ENCODE results near the gene FAM228B.
"Not testable (repeated sequence)": the region's sequence is repeated elsewhere in the genome, so short reads cannot be mapped to it uniquely, and the experiment has no call there.

The FAM228B gene

GRCh38 chr2:24123195-24123921 lies at the start of gene FAM228B, which contains the start of gene PFN4:
TSS of gene FAM228B (plus strand) at chr2:24123469. CDS start at chr2:24124362, 893 bp downstream.
TSS of gene PFN4 (minus strand) at chr2:24123334. CDS start at chr2:24122535, 799 bp downstream.
- DNase-seq: peak; percentile 23

- DNase-seq: no peak
These were observed 49.5 kb upstream of the FAM228B start for GRCh38 chr2:24073816-24074215.

DNA sequence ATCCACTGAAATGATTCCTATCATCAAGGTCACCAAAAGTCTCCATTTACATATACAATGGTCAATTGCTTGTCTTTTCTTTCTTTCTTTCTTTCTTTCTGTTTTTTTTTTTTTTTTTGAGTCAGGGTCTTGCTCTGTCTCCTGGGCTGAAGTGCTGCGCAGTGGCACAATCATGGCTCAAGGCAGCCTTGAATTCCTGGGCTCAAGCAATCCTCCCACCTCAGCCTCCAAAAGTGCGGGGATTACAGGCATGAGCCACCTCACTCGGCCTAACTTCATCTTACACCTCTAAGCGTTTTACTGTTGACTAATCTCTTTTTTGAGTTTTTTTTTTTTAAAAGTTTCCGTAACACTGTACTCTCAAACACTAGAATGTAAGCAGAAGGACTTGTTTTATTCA lies 48.0 kb upstream of the FAM228B start:
- DNase-seq: no peak

GRCh38 chr2:24075915-24076848 lies 47.1 kb upstream of the FAM228B start, which contains the start of gene SF3B6:
TSS of gene SF3B6 (minus strand) at chr2:24076326. CDS start at chr2:24076229, 97 bp downstream.
- peak; percentile 100 for DNase-seq

DNA sequence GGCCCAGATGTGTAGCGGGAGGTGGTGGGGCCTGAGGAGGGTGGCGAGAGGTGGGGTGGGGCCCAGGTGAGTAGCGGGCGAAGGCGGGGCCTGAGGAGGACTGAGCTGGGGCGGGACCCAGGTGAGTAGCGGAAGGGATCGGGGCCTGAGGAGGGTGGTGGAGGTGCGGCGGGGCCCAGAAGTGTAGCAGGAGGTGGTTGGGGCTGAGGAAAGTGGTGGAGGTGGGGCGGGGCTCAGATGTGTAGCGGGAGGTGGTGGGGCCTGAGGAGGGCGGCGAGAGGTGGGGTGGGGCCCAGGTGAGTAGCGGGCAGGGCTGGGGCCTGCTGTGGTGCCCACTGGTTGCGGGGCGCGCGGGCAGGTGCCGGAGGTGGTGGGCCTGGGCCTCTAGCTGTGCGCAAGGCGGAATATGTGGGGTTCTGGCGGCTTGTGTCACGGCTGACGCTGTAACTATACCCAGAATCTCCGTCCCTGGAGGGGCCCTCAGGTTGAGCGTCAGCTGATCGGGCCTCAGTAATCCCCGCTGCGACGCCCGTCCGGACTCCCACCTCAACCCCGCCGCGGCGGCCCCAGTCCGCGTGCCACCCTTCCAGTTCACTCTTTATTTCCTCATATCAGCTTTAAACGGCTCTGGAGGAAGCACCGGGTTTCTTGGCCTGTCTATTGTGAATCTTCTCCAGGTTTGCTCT lies 46.3 kb upstream of the FAM228B start:
- DNase-seq: no peak

GRCh38 chr2:24077535-24077877 lies 45.8 kb upstream of the FAM228B start:
- no peak for DNase-seq

DNA sequence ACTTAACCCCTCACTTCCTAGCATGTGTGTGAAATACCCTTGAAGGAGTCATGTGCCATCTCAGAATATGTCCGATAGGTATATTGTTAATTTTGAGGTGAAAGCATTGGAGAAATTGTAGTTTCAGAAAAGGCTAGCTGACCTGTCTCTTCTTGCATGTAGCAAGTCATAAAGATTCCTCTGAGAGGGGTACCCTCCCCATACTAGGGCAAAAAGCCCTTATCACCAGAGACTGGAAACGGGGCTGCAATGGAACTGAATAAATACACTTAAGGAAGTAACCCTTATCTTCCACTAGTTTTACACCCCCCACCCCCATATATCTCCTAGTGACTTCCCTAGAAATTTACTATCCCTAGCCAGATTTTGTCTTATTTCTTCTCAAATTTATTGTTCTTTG lies 45.4 kb upstream of the FAM228B start:
- DNase-seq: no peak

- no peak for DNase-seq
These were observed 42.6 kb upstream of the FAM228B start for GRCh38 chr2:24080701-24081100.

GRCh38 chr2:24082787-24083566 lies 40.3 kb upstream of the FAM228B start:
- no peak for DNase-seq

GRCh38 chr2:24083567-24084385 lies 39.5 kb upstream of the FAM228B start:
- DNase-seq: peak; percentile 8

- peak; percentile 74 for DNase-seq
These were observed 38.7 kb upstream of the FAM228B start, which contains the start of gene TP53I3 for GRCh38 chr2:24084386-24085199. TSS of gene TP53I3 (minus strand) at chr2:24084834. CDS start at chr2:24084326, 508 bp downstream.

- no peak for DNase-seq
These were observed 38.1 kb upstream of the FAM228B start for GRCh38 chr2:24085200-24085489.

DNA sequence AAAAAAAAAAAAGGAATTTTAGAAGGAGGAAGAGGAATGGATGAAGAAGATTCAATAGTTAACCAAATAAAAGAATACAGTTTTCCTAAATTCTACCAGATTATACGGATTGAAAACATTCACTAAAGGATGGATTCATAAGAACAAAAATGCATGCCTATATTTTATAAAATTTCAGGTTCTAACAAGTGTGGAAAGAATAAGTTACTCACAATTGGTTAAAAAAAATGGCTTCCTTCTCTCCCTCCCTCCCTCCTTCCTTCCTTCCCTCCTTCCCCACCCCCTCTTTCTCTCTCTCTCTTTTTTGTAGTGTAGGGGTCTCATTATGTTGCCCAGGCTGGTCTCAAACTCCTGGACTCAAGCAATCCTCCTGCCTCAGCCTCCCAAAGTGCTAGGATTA lies 37.0 kb upstream of the FAM228B start:
- DNase-seq: no peak

DNA sequence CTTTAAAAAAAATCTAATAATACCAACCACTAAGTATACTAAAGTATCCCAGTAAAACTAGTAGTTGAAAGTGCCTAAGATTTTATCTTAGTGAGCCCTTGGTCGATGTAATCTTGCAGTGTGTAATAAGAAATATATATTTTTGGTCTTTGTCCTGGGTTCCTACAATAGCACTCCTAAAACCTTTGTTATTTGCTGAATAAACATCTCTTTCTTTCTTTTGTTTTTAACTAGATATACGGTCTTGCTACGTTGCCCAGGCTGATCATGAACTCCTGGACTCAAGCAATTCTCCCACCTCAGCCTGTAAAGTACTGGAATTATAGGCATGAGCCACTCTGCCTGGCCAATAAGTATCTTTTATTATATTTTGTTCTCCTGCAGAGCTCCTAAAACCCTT lies 36.2 kb upstream of the FAM228B start:
- DNase-seq: no peak

GRCh38 chr2:24088821-24089359 lies 34.4 kb upstream of the FAM228B start:
- DNase-seq: no peak

DNA sequence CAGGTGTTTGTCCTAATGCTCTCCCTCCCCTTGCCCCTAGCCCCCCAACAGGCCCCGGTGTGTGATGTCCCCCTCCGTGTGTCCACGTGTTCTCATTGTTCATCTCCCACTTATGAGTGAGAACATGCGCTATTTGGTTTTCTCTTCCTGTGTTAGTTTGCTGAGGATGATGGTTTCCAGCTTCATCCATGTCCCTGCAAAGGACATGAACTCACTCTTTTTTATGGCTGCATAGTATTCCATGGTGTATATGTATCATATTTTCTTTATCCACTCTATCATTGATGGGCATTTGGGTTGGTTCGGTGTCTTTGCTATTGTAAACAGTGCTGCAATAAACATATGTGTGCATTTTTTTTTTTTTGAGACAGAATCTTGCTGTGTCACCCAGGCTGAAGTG lies 30.0 kb upstream of the FAM228B start:
- DNase-seq: not testable (repeated sequence)

GRCh38 chr2:24095171-24095677 lies 28.0 kb upstream of the FAM228B start:
- DNase-seq: not testable (repeated sequence)

- not testable (repeated sequence) for DNase-seq
These were observed 22.5 kb upstream of the FAM228B start for GRCh38 chr2:24100732-24101131.

DNA sequence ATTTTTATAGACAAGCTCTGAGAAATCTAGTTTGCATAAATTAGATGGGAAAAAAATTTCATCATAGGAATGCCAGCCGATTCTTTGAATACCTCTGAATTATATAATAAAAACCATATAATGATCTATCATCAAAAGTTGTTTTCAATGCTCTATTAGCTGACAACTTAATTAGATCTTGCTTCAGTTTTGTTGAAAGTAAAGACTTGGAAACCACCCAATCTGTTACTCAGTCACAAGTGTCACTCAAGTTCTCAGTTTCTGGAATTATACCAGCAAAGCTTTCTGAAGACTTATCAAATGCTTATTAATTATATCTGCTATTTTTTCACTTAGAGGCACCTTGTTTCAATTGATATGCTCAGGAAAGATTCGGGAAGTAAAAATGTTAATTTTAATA lies 21.3 kb upstream of the FAM228B start:
- no peak for DNase-seq

DNA sequence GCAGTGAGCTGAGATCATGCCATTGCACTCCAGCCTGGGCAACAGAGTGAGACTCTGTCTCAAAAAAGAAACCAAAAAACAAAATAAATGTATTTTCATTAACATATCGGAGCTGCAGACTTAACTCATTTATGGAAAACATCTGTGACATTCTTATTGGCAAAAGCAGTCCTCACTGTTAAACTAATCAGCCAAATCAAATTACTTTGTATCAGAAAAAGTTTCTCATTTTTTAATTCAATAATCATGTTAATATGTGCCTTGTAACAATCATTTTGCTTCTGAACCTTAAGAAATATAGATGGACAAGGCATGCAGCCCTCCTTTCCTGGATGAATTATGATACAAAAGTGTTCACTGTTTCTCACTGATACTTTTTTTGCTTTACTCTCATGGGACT lies 20.6 kb upstream of the FAM228B start:
- no peak for DNase-seq

Data from activated T-cell treated with anti-CD3 and anti-CD28 coated beads for 4 hours (primary cell).